AG09309 (cell line): ENCODE results near the gene C2CD4D.
"Not testable (repeated sequence)": the region's sequence is repeated elsewhere in the genome, so short reads cannot be mapped to it uniquely, and the experiment has no call there.

Experiments
- DNase-seq: peaks from one replicate; pipeline ENCODE4 v3.0.0-alpha.2; 2010; ENCODE audit warnings: low read depth
- H3K4me3 ChIP-seq: 2 replicates; pipeline ENCODE4 v1.5.1; 2011; ENCODE audit warnings: mild to moderate bottlenecking, low read depth, low read length, moderate library complexity; ENCODE audit not compliant: control insufficient read depth
- TF ChIP-seq, protein P1 (sequence below): IDR thresholded peaks from 2 replicates; pipeline ENCODE4 v1.5.1; 2011; ENCODE audit warnings: mild to moderate bottlenecking, low read depth, low read length, inconsistent platforms; ENCODE audit not compliant: insufficient read depth, control insufficient read depth; ENCODE audit errors: missing control alignments

Gene C2CD4D

DNA sequence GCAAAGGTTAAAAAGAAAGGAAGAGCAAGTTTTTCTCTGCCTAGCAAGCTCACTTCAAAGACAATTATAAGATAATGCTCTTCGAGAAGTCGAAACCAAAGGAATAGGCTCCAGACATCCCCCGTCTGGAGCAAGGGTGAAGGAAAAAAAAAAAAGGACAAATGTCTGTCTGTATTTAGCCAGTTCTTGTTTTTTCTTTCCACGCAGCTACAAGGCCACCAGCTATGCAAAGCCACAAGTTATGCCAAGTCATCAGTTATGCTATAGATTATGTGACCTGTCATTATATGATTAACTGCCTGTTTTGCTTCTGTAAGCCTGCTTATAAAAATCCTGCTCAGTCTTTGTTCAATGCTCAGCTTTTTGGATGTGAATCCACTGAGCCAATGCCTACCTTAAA is 16.3 kb upstream of the C2CD4D start:
- no peak for DNase-seq
- no peak overlapping the region for H3K4me3 ChIP-seq
- TF ChIP-seq, protein P1, sequence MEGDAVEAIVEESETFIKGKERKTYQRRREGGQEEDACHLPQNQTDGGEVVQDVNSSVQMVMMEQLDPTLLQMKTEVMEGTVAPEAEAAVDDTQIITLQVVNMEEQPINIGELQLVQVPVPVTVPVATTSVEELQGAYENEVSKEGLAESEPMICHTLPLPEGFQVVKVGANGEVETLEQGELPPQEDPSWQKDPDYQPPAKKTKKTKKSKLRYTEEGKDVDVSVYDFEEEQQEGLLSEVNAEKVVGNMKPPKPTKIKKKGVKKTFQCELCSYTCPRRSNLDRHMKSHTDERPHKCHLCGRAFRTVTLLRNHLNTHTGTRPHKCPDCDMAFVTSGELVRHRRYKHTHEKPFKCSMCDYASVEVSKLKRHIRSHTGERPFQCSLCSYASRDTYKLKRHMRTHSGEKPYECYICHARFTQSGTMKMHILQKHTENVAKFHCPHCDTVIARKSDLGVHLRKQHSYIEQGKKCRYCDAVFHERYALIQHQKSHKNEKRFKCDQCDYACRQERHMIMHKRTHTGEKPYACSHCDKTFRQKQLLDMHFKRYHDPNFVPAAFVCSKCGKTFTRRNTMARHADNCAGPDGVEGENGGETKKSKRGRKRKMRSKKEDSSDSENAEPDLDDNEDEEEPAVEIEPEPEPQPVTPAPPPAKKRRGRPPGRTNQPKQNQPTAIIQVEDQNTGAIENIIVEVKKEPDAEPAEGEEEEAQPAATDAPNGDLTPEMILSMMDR: no peak

DNA sequence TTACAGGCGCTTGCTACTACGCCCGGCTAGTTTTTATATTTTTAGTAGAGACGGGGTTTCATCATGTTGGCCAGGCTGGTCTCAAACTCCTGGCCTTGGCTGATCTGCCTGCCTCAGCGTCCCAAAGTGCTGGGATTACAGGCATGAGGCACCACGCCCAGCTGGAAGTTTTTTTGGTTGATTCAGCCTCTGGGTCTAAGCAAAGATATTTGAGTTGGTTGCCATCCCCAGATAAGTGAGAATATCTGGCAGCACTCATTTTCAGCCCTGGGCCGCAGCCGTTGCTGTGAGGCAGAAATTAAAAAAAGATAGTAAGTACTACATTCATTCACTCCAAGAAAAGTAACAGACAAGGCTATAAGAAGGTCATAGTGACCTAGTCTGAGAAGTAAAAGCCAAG is 15.9 kb upstream of the C2CD4D start:
- not testable (repeated sequence) for H3K4me3 ChIP-seq, DNase-seq

DNA sequence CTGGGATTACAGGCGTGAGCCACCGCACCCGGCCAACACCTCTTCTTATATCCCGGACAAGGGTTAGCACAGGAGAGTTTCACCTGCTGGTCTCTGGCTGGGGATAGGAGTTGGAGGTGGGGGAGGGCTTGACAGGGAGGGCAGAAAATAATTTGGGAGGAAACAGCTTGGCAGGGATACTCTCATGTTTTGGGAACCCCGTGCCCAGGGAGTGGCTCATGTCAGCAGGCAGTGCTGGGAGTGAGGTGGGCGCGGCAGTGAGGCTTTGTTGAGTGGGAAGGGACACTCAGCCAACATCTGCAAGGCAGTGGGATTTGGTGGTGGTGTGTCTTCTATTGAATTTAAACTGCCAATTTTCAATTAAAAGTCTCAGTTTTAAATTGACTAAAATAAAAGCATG is 15.0 kb upstream of the C2CD4D start:
- no peak for DNase-seq
- TF ChIP-seq, protein P1: no peak
- H3K4me3 ChIP-seq: no peak overlapping the region

DNA sequence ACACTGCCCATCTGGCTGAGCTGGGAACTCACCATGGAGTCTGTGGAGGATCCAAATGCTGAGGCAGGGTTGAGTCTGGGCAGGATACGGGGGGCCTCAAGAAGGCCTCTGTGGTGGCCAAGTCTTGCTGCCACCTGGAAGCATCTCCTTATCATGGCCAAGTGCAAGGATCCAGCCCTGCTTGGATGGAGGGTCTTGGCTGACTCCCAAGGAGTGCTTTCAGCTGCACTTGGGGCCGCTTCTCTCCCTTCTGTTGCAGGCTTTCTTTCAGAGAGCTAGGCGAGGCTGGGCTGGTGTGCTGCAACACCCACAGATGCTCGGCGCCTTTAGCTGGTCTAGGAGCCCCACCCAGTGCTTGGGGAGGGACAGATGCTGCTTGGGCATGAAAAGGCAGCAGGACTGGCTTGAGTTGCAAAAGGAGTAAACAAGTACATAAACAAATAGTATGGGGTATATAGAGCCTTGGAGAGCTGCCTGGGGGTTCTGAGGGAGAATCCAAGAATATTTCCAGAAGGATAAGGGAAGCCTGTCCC is 13.9 kb upstream of the C2CD4D start, which contains the start of gene THEM5:
Gene THEM5 (minus strand): TSS at position 302 of the 533 bp plus-strand sequence. CDS start 147 bp downstream, at position 155.
- DNase-seq: no peak
- no peak within 1 kb of the TSS for H3K4me3 ChIP-seq
- TF ChIP-seq, protein P1: no peak

DNA sequence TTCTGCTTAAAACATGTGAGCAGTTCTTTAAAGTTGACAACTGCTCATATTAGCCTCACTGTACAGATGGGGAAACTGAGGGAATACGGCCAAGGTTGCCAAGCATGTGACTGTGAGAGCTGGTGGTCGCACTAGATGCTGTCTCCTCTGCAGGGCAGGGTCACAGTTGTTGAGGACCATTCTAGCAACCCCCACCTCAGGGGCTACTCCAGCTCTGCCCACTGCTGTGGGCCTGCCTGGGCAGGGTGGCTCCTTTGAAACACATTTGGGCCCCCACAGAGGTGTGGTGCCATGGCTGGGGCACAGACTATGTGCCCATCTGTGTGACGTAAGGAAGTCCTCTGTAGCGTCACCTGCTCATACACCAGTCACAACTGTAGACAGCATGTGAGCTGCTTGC is 13.1 kb upstream of the C2CD4D start:
- TF ChIP-seq, protein P1: no peak
- no peak for DNase-seq
- H3K4me3 ChIP-seq: no peak overlapping the region

DNA sequence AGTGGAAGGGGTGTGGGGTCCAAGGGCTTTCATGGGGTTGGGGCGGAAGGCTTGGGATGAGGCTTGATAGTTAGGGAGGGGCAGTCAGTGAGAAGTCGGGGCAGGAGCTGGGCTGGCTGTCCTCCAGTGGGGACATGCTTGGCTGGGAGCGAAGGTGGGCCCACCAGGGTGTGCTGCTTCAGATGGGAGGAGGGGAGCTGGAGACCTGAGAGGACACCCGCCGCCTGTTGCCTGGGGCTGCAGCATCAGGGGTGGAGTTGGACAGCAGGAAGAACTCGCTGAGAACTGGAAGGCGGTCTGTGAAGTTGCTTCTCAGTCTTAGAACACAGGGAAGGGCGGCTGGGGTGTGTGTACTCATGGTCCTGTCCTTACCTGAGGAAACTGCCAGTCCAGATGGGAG is 12.3 kb upstream of the C2CD4D start:
- no peak for DNase-seq
- no peak overlapping the region for H3K4me3 ChIP-seq
- TF ChIP-seq, protein P1: no peak

DNA sequence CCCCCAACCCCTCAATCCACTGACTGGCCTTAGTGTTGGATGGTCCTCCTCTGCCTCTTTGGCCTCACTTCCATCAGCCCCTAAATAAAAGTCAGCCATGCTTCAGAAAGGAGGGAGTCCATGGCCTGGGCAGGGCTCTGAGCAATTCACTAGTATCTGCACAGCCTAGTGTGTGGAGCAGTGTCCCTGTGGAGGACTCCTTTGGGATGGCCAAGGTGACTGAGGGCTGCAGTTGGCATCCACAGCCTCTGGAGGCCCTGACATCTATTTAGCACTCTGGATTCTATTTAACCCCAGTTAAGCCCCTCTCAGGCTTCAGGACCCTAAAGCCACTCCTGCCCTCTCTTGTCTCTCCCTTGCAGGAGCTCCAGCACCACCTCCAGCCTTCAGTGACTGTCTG is 10.3 kb upstream of the C2CD4D start:
- DNase-seq: no peak
- H3K4me3 ChIP-seq: no peak overlapping the region
- TF ChIP-seq, protein P1: no peak
